GM21381 (cell line): ENCODE data around the gene PLEKHA7.
"Not testable (repeated sequence)": the region's sequence is repeated elsewhere in the genome, so short reads cannot be mapped to it uniquely, and the experiment has no call there.

Source experiments
- ATAC-seq: cut with Tn5 transposase; IDR thresholded peaks from one replicate; pipeline ENCODE4 v1.9.1; 2021; ENCODE audit warnings: mild to moderate bottlenecking, moderate library complexity; ENCODE audit not compliant: unreplicated experiment

The PLEKHA7 gene

DNA sequence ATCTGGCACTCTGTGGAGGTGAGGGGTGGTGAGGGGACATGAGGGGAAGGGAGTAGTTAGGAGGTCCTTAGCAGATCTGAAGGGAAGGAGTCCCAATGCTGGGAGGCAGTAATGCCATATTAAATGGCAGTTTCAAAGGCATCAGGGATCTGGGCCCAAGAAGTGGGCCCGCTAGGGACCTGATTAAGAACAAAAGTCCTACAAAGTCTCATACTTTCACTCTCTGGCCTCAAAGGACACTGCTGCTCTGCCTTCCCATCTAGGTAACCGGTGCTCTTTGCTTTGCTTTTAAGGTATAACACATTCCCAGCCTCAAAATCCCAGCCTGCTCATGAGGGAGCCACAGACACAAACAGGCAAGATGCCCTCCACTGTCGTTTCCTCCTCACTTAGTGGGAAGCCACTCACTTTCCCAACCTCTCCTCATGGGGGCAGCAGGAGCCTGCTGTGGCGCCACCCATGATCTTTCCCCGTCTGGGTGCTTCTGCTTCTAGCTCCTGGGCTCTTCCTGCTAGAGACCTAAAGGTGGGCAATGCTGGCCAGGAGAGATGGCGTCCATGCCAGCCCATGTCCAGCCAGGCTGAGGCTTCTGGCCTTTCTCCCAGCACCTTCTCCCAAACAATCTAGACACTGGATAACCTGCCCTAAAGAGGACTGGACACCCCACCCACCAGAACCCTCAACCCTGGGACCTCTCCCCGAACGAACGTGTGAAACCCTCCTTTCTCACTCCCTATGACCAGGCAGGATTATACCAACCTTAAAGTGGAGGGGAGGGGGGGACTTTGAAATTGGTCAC lies 68.3 kb downstream of the PLEKHA7 start:
- peak; percentile 82 for ATAC-seq

DNA sequence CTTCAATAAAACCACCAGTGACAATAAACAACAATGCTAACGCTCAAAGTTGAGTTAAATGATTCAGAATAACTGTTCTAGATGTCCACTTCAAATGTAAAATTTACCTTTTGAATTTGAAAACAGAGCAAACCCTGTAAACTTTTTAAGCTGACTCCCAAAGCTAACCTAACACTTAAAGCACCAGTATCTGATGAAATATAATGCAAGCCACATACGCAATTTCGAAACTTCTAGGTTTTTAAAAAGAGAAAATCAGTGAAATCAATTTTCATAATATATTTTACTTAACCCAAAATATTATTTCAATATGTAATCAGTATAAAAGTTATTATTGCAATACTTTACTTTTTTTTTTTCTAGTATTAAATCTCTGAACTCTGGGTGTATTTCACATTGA lies 71.3 kb downstream of the PLEKHA7 start:
- no peak for ATAC-seq

GRCh38 chr11:16942342-16942741 lies 71.9 kb downstream of the PLEKHA7 start:
- no peak for ATAC-seq

DNA sequence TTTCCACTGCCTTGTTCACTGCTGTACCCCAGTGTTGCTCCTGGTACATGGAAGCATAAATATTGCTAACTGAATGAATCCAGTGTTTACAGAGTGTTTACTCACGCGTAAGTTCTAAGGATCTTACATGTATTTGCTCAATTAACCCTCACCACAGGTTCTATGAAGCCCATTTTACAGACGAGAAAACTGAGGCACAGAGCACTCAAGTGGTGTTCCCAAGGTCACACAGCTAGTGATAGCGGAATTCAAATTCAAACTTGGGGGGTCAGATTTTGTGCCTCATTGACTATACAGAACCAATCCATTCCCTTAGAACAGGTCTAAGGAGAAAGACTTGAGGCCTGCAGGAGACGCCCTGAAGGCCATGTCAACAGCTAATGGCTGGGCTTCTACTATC lies 72.3 kb downstream of the PLEKHA7 start:
- no peak for ATAC-seq

- ATAC-seq, result no peak
Measured at GRCh38 chr11:16938061-16938460, 76.2 kb downstream of the PLEKHA7 start.

GRCh38 chr11:16936643-16937042 lies 77.6 kb downstream of the PLEKHA7 start:
- ATAC-seq, result no peak

DNA sequence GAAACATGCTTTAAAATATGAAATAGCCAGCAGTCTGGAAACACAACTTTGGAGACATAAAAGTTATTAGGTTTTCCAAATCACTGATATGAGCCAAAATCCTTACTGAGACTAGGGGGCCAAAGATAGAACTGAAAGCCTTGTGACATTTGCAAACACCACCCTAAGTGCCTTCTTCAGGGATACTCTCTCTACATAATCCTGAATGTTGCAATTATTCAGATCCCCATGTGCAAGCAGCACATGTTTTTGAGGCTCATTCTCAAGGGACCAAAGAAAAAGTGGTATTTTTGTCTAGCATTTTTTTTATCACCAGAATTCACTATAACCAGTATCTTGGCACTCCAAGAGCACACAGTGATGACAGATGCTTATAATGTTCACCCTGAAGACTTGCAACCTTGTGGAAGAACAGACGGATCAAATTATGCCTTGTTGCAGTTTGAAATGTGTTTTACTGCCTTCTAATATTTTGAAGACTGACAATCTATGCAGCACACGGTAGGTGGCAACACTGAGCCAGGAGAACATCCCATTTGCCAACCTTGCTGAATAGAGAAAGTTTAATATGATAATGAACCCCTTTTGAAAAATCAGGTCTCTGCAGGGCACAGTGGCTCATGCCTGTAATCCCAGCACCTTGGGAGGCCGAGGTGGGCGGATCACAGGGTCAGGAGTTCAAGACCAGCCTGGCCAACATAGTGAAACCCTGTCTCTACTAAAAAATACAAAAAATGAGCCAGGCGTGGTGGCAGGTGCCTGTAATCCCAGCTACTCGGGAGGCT lies 78.5 kb downstream of the PLEKHA7 start:
- no peak for ATAC-seq

- ATAC-seq, result no peak
Measured at GRCh38 chr11:16933756-16934603, 80.2 kb downstream of the PLEKHA7 start.

- no peak for ATAC-seq
Measured at GRCh38 chr11:16933291-16933690, 80.9 kb downstream of the PLEKHA7 start.

DNA sequence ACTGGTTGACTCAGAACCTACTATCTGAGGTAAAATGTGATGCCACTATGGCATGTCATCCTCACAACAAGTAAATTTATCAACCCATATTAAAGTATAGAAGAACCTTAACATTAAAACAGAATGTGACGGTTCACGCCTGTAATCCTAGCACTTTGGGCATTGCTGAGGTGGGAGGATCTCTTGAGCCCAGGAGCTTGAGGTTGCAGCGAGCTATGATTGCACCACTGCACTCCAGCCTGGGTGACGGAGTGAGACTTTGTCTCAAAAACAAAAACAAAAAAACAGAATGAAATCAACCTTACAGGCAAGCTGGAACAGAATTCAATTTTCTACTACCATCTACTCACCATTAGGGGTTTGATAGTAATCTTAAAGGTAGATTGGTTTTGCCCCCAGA lies 86.2 kb downstream of the PLEKHA7 start:
- no peak for ATAC-seq

DNA sequence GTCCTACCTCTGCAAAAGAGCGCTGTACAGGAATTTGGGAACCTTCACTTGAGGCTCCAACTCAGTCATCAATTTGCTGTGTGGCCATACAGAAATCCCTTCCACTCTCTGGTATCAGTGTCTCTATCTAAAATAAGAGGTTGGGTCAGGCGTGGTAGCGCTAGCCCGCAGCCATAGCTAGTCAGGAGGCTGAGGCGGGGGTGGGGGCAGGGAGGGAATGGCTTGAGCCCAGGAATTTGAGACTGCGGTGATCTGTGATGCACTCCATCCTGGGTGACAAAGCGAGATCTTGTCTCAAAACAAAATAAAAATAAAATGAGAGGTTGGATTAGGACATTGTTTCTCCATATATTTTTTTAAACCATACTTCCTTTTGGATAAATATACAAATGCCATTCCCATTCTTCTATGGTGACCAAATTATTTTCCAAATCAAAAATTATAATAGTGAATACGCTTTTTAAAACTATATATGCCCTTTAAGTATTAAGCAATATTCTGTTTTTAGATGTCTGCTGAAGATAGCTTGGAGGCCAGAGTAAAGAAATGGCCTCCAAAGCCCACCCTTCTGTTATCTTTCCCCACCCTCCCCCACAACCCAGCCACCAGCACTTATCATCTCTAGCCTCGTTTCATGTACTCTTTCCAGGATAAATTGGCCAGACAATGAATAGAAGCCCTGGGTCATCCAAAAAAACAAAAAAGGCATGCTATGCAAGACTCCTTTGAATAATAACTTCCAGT lies 87.2 kb downstream of the PLEKHA7 start:
- no peak for ATAC-seq

- no peak for ATAC-seq
Measured at GRCh38 chr11:16925561-16926065, 88.6 kb downstream of the PLEKHA7 start.

DNA sequence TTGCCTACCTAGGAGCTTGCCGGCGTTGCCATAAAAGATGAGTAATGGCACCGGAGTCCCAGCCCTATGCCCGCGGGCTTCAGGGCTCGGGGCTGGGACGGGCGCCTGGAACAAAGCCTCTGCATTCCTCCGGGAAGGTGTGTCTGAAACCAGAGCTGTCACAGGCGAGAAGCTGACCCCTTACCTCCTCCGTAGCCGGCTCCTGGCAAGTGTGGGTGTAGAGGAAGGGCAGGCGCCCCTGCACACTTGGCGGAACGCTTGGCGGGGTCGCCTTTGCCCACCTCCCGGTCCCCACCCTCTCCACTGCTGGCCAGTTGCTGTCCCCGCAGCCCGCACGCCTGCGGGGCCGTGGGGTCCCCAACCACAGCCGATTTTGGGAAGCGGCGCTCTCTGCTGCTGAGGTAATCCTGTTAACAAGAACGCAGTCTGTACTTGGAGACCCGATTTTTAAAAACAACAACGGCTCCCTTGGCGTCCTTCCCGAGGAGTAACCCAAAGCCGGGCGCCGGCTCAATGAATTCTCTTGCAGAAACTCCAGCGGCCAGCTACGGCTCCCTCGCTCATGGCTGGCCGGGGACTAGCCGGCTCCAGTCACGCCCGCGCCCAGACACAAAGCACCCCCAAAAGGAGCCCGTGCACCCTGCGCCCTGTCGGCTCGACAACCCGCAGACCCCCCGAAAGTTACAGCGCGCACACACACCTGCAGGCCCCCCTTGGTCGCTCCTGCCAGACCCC lies 89.2 kb downstream of the PLEKHA7 start:
- no peak for ATAC-seq

DNA sequence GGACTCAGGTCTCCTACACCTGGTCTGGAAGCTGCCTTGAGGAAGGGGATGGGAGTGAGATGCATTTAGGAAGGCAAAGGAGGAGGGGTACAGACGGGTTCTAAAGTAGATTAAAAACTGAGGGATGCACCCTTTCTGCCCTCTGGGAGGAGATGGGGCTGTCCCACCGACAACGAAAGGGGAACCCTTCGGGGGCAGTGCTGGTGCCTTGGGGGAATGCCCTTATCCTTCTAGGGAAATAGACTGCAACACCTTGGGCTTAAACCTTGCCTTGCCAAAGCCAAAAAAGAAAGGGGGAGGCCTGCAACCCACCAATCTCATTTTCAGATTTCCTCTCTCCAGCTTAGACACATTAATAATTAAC lies 89.8 kb downstream of the PLEKHA7 start:
- peak; percentile 48 for ATAC-seq

DNA sequence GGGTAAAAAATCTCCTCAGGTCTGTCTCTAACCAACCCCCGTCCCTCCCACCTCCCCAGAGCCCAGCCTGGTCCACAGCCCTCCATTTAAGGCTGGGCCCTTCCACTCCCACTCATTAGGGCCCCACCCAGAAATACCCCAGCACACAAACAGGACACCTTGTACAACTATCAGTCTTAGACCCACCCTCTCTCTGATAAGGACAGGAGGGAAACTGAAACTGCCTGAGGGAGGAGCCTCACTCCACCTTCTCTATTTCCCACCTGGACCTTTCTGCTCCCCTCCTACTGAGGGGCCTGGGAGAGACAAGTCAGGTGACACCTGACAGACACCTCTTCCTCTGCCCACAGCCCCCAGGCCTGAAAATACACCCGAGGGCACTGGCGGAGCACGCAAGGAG lies 90.2 kb downstream of the PLEKHA7 start:
- peak; percentile 29 for ATAC-seq

GRCh38 chr11:16921668-16922067 lies 92.5 kb downstream of the PLEKHA7 start:
- ATAC-seq, result no peak

DNA sequence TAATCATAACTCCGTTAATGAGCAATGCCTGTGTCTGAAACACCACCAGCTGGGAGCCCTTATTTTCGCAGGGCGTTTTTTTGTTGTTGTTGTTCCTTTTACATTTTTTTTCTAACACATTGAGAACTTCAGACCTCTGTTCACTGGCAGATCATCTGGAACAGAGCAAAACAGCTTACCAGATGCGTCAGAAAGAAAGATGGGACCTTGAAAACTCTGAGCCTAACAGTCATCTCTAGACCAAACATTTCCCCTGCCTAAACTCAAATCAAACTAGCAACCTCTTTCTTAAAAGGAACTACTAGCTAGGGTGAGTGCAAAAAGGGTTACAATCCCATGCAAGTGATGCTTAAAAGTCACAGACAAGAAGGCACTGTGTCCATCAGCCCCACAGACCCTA lies 93.2 kb downstream of the PLEKHA7 start:
- no peak for ATAC-seq

- no peak for ATAC-seq
Measured at GRCh38 chr11:16920559-16920958, 93.7 kb downstream of the PLEKHA7 start.

GRCh38 chr11:16918543-16919182 lies 95.6 kb downstream of the PLEKHA7 start:
- ATAC-seq, result not testable (repeated sequence)
